HG02610 (cell line): ENCODE data around the gene VAMP4.
"Not testable (repeated sequence)": the region's sequence is repeated elsewhere in the genome, so short reads cannot be mapped to it uniquely, and the experiment has no call there.

ENCODE experiments used
- ATAC-seq: cut with Tn5 transposase; IDR thresholded peaks from one replicate; pipeline ENCODE4 v1.9.1; 2021; ENCODE audit warnings: mild to moderate bottlenecking, moderate library complexity; ENCODE audit not compliant: unreplicated experiment

VAMP4 gene

GRCh38 chr1:171753182-171753581 is 11.3 kb upstream of the VAMP4 start:
- no peak for ATAC-seq

- no peak for ATAC-seq
Measured at GRCh38 chr1:171751221-171751620, 9.4 kb upstream of the VAMP4 start.

- ATAC-seq, result no peak
Measured at GRCh38 chr1:171748651-171749050, 6.8 kb upstream of the VAMP4 start.

- no peak for ATAC-seq
Measured at GRCh38 chr1:171744986-171745385, 3.1 kb upstream of the VAMP4 start.

GRCh38 chr1:171743081-171743870 is 1.4 kb upstream of the VAMP4 start:
- no peak for ATAC-seq

GRCh38 chr1:171742577-171742922 is 685 bp upstream of the VAMP4 start:
- no peak for ATAC-seq

GRCh38 chr1:171740987-171741871 is 636 bp downstream of the VAMP4 start:
- peak; percentile 1 for ATAC-seq

GRCh38 chr1:171740356-171740863 is 1.5 kb downstream of the VAMP4 start:
- no peak for ATAC-seq

- ATAC-seq, result no peak
Measured at GRCh38 chr1:171739656-171740055, 2.2 kb downstream of the VAMP4 start.

- no peak for ATAC-seq
Measured at GRCh38 chr1:171738911-171739310, 3.0 kb downstream of the VAMP4 start.

- no peak for ATAC-seq
Measured at GRCh38 chr1:171736196-171736595, 5.7 kb downstream of the VAMP4 start.

- no peak for ATAC-seq
Measured at GRCh38 chr1:171730052-171730451, 11.8 kb downstream of the VAMP4 start.

GRCh38 chr1:171727778-171728177 is 14.1 kb downstream of the VAMP4 start:
- ATAC-seq, result no peak

- not testable (repeated sequence) for ATAC-seq
Measured at GRCh38 chr1:171723180-171723579, 18.7 kb downstream of the VAMP4 start.

GRCh38 chr1:171718848-171719247 is 23.0 kb downstream of the VAMP4 start:
- ATAC-seq, result no peak

- ATAC-seq, result no peak
Measured at GRCh38 chr1:171718216-171718615, 23.6 kb downstream of the VAMP4 start.

- ATAC-seq, result no peak
Measured at GRCh38 chr1:171717062-171717718, 24.7 kb downstream of the VAMP4 start.

- no peak for ATAC-seq
Measured at GRCh38 chr1:171716616-171717015, 25.2 kb downstream of the VAMP4 start.

GRCh38 chr1:171715813-171716251 is 26.0 kb downstream of the VAMP4 start:
- no peak for ATAC-seq

GRCh38 chr1:171712341-171712740 is 29.5 kb downstream of the VAMP4 start:
- no peak for ATAC-seq

- ATAC-seq, result no peak
Measured at GRCh38 chr1:171711643-171712042, 30.2 kb downstream of the VAMP4 start.
